ENCODE results near the gene TPSAB1.
"Not testable (repeated sequence)": the region's sequence is repeated elsewhere in the genome, so short reads cannot be mapped to it uniquely, and the experiment has no call there.

The TPSAB1 gene

GRCh38 chr16:1265090-1265630 is 24.7 kb downstream of the TPSAB1 start:
- no peak for DNase-seq (ENCODE audit: low spot score)

DNA sequence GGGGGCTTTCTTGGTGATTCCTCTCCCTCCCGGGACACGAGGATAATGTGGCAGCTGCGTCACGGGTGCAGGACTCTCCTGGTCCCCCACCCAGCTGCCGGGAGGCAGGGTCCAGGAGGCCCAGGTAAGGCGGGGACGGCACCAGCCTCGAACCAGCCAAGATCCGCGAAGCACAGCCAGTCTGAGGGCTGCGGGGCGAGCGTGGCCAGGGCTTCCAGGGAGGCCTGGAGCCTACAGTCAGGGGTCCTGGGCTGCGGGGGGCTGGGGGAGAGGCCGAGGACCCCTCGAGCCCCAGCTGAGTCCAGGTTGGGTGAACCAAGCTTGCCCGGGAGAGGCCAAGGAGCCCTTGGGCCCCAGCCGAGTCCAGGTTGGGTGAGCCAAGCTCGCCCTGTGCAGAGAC is 25.3 kb downstream of the TPSAB1 start:
- DNase-seq (ENCODE audit: low spot score), result no peak

DNA sequence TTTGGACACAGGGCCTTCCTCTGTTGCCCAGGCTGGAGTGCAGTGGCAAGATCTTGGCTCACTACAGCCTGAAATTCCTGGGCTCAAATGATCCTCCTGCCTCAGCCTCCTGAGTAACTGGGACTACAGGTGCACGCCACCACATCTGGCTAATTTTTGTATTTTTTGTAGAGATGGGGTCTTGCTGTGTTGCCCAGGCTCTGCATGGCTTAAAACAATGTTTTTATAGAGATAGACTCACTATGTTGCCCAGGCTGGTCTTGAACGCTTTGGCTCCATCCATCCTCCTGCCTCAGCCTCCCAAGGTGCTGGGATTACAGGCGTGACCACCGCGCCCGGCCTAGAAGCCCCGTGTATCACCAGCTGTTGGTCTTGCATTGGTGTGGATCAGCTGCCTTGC is 28.9 kb downstream of the TPSAB1 start:
- DNase-seq (ENCODE audit: low spot score), result not testable (repeated sequence)

GRCh38 chr16:1271380-1271723 is 30.8 kb downstream of the TPSAB1 start:
- DNase-seq (ENCODE audit: low spot score), result no peak

- not testable (repeated sequence) for DNase-seq (ENCODE audit: low spot score)
Observed at GRCh38 chr16:1271724-1272413, 31.4 kb downstream of the TPSAB1 start.

- no peak for DNase-seq (ENCODE audit: low spot score)
Observed at GRCh38 chr16:1272453-1273198, 32.1 kb downstream of the TPSAB1 start.

- DNase-seq (ENCODE audit: low spot score), result no peak
Observed at GRCh38 chr16:1273816-1274215, 33.3 kb downstream of the TPSAB1 start.

DNA sequence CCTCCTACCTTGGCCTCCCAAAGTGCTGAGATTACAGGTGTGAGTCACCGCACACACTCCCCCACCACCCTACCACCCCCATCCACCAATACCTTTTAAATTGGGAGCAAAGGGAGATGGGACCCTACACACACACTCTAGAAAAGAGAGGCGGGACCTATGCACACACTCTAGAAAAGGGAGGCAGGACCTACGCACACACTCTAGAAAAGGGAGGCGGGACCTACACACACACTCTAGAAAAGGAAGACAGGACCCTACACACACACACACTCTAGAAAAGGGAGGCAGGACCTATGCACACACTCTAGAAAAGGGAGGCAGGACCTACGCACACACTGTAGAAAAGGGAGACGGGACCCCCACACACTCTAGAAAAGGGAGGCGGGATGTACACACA is 34.3 kb downstream of the TPSAB1 start:
- no peak for DNase-seq (ENCODE audit: low spot score)

GRCh38 chr16:1275791-1276579 is 35.5 kb downstream of the TPSAB1 start:
- DNase-seq (ENCODE audit: low spot score), result no peak

DNA sequence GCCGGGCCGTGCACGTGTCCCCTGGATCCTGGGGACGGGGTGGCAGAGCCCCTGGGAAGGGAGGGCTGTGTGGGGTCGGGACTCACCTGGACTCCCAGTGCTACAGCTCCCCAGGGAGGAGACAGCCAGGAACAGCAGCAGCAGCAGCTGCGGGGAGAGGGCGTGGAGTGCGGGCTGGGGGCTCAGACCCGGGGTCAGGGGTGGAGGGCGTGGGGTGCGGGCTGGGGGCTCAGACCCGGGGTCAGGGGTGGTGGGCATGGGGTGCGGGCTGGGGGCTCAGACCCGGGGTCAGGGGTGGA is 36.0 kb downstream of the TPSAB1 start:
- DNase-seq (ENCODE audit: low spot score), result no peak

DNA sequence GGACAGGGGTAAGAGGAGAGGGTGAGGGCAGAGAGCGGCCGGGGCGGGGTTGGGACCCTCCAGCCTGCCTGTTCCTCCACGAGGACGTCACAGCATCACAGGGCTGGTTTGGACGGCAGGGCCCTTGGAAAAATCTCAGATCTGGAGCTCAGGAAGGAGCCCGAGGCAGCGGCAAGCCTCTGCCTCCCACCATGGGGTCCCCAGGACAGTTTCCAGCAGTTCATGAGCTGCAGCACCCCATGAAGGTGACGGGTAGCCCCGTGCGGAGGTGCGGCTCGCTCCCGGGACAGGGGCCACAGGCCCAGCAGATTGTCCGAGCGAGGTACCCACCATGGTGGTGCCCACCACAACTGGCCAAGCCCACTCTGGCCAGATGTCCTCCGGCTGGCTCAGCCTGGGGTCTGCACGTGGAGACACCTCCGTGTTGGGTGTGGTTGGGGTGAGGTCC is 36.7 kb downstream of the TPSAB1 start:
- no peak for DNase-seq (ENCODE audit: low spot score)

GRCh38 chr16:1277617-1278282 is 37.2 kb downstream of the TPSAB1 start:
- DNase-seq (ENCODE audit: low spot score), result no peak

DNA sequence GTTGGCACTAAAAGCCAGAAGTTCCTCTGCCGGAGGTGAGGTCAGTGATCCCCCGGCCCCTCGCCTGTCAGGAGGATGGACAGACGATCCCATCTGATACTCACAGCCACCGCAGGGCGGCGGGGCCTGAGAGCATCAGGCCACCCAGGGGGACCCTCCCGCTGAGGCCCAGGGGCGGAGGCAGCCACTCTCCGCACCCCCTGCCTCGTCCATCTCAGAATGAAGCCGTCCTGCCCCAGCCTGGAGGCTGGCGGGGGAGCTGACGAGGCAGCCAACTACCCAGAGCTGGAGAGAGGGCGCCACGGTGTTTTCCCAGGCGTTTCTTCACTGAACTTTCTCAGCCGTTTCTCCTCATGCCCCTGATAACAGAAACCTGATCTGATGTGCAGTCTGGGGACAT is 38.0 kb downstream of the TPSAB1 start:
- peak; percentile 71 for DNase-seq (ENCODE audit: low spot score)

GRCh38 chr16:1279081-1279944 is 38.8 kb downstream of the TPSAB1 start:
- DNase-seq (ENCODE audit: low spot score), result no peak

- no peak for DNase-seq (ENCODE audit: low spot score)
Observed at GRCh38 chr16:1279945-1280589, 39.6 kb downstream of the TPSAB1 start.

DNA sequence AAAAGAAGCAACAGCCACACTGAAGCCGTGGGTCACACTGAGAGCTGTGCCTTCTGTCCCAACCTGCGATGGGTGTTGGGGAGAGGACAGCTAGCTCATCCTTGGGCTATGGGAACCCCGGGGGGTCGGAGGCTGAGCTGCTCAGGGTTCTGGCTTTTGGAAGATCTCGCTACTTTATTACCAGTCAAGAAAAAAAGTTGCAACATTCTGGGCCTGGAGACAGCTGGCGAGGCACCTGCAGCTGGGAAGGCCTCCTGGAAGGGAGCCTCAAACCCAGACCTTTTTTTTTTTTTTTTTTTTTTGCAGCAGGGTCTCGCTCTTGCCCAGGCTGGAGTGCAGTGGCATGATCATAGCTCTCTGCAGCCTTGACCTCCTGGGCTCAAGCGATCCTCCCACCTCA is 40.3 kb downstream of the TPSAB1 start:
- DNase-seq (ENCODE audit: low spot score), result no peak

DNA sequence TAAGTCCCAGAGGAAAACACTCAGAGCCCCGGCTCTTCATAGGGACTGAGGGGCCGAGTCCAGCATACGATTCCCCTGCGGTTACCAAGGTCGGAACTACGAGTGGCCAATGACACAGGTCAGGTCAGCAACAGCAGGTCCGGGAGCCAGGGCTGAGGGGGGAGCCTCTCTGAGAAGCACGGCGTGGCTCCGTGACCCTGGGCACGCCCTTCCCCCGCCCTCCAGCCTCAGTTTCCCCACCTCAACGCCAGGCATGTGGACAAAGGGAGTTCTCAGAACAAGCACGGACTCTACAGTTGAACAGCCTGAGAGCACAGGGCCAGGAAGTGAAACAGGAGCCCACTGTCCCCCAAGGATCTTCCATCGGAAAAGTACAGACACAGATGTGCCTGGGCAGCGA is 41.0 kb downstream of the TPSAB1 start:
- no peak for DNase-seq (ENCODE audit: low spot score)

- no peak for DNase-seq (ENCODE audit: low spot score)
Observed at GRCh38 chr16:1282324-1282973, 41.9 kb downstream of the TPSAB1 start.

DNA sequence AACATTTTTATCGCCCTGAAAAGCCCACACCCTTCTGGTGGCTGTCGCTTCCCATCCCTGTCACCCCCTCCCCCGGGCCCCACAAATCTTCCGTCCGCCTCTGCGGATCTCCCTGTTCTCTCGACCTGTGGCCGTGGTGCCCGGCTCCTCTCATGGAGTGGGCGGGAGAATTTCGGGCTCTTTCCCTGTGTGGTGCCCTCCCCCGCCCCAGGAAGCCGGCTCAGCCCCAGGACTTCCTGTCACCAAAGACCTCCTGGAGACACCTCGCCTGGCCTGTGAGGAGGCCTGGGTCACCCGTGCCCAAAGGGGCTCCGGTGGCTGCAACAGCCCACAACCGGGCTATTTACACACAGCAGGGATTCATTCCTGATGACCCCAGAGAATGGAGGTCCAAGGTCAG is 42.8 kb downstream of the TPSAB1 start:
- DNase-seq (ENCODE audit: low spot score), result no peak

- no peak for DNase-seq (ENCODE audit: low spot score)
Observed at GRCh38 chr16:1283996-1284616, 43.6 kb downstream of the TPSAB1 start.

All from ecto neural progenitor cell (in vitro differentiated cells).